Superior temporal gyrus (tissue), 1 donor: ENCODE data around the gene FAM167B.

ENCODE experiments used
- DNase-seq: peaks from one replicate; pipeline ENCODE4 v3.0.0-alpha.2; 2016; ENCODE audit errors: extremely low spot score

FAM167B gene

GRCh38 chr1:32246888-32247273 is at the start of gene FAM167B:
Gene FAM167B, plus strand, starts transcription at chr1:32247222. Its CDS starts 200 bp downstream, at chr1:32247422.
- DNase-seq: no peak

GRCh38 chr1:32197837-32198236 is 49.2 kb upstream of the FAM167B start:
- DNase-seq: no peak

GRCh38 chr1:32198237-32199042 is 48.6 kb upstream of the FAM167B start:
- DNase-seq: no peak

GRCh38 chr1:32199043-32199716 is 47.8 kb upstream of the FAM167B start:
- no peak for DNase-seq

- no peak for DNase-seq
These were observed 47.3 kb upstream of the FAM167B start for GRCh38 chr1:32199717-32200072.

- peak; percentile 66 for DNase-seq
These were observed 46.6 kb upstream of the FAM167B start, which contains the start of gene CCDC28B for GRCh38 chr1:32200226-32201010. Gene CCDC28B, plus strand, starts transcription at chr1:32200595. Its CDS starts 1,341 bp downstream, at chr1:32201936.

- DNase-seq: no peak
These were observed 45.8 kb upstream of the FAM167B start for GRCh38 chr1:32201011-32201855.

- no peak for DNase-seq
These were observed 42.1 kb upstream of the FAM167B start for GRCh38 chr1:32204943-32205361.

GRCh38 chr1:32205401-32206370 is 41.3 kb upstream of the FAM167B start, which contains the start of gene IQCC:
Gene IQCC, plus strand, starts transcription at chr1:32205671. Its CDS starts 11 bp downstream, at chr1:32205682.
- peak; percentile 89 for DNase-seq

- DNase-seq: no peak
These were observed 38.6 kb upstream of the FAM167B start for GRCh38 chr1:32208469-32208868.

GRCh38 chr1:32208891-32209328 is 38.1 kb upstream of the FAM167B start, which contains the start of gene DCDC2B:
Gene DCDC2B, plus strand, starts transcription at chr1:32209089. Its CDS starts 5 bp downstream, at chr1:32209094.
- DNase-seq: no peak

- peak; percentile 78 for DNase-seq
These were observed 31.2 kb upstream of the FAM167B start for GRCh38 chr1:32215629-32216480.

- no peak for DNase-seq
These were observed 30.5 kb upstream of the FAM167B start for GRCh38 chr1:32216566-32216965.

- no peak for DNase-seq
These were observed 28.0 kb upstream of the FAM167B start for GRCh38 chr1:32219022-32219421.

GRCh38 chr1:32220746-32221580 is 26.1 kb upstream of the FAM167B start:
- no peak for DNase-seq

GRCh38 chr1:32221581-32221979 is 25.4 kb upstream of the FAM167B start:
- DNase-seq: no peak

- DNase-seq: peak; percentile 99
These were observed 24.9 kb upstream of the FAM167B start, which contains the start of the genes EIF3I and TMEM234 for GRCh38 chr1:32221980-32222755. Gene EIF3I, plus strand, starts transcription at chr1:32222407. Its CDS starts 35 bp downstream, at chr1:32222442. Gene TMEM234, minus strand, starts transcription at chr1:32222353. Its CDS starts 31 bp downstream, at chr1:32222322.
